HepG2 (cell line): ENCODE data around the gene ZNF544.

Source experiments
- CBX2 ChIP-seq, 2 experiments: fragments of 200-600 bp in 1 of 2; sonication (generic); formaldehyde crosslinking in 1 of 2; IDR thresholded peaks; 2 replicates each; pipeline versions ENCODE4 v1.7.0 to v1.8.1; 2018 to 2022; ENCODE audit warnings: low read depth in 2 of 2, low read length in 1 of 2, mild to moderate bottlenecking in 1 of 2, missing genetic modification reagents in 1 of 2
- EP300 ChIP-seq, 3 experiments: sonication (generic) in 1 of 3; formaldehyde crosslinking in 1 of 3; IDR thresholded peaks; 2 replicates each; pipeline versions ENCODE4 v1.5.1 to v1.6.1; 2011 to 2020; ENCODE audit warnings: low read depth in 2 of 3, low read length in 2 of 3, borderline replicate concordance in 1 of 3, improper control_type of control experiment in 1 of 3, mild to moderate bottlenecking in 1 of 3, missing genetic modification reagents in 1 of 3, moderate library complexity in 1 of 3
- FOXK1 ChIP-seq: sonication (generic); formaldehyde crosslinking; IDR thresholded peaks from 2 replicates; pipeline ENCODE4 v1.4.0; 2020; ENCODE audit warnings: low read depth, missing genetic modification reagents, borderline replicate concordance
- HOXA7 ChIP-seq: sonication (generic); formaldehyde crosslinking; IDR thresholded peaks from 2 replicates; pipeline ENCODE4 v1.8.1; 2022; ENCODE audit warnings: mild to moderate bottlenecking, missing genetic modification reagents, moderate library complexity
- KDM5B ChIP-seq: sonication (generic); formaldehyde crosslinking; IDR thresholded peaks from 2 replicates; pipeline ENCODE4 v1.4.0; 2020; ENCODE audit warnings: missing genetic modification reagents, mild to moderate bottlenecking, borderline replicate concordance
- ZNF124 ChIP-seq: sonication (generic); formaldehyde crosslinking; IDR thresholded peaks from 2 replicates; pipeline ENCODE4 v1.4.0; 2020; ENCODE audit warnings: missing genetic modification reagents
- ZZZ3 ChIP-seq: sonication (generic); formaldehyde crosslinking; IDR thresholded peaks from 2 replicates; pipeline ENCODE4 v1.4.0; 2020; ENCODE audit warnings: missing genetic modification reagents, mild to moderate bottlenecking, borderline replicate concordance
- TF ChIP-seq, protein P1 (sequence below), 2 experiments: IDR thresholded peaks; 2 replicates each; pipeline ENCODE4 v1.6.1; 2011 to 2012; ENCODE audit warnings: low read length in 2 of 2, borderline replicate concordance in 1 of 2, low read depth in 1 of 2, mild to moderate bottlenecking in 1 of 2, moderate library complexity in 1 of 2
- TF ChIP-seq, protein P2 (sequence below): sonication (generic); formaldehyde crosslinking; IDR thresholded peaks from 2 replicates; pipeline ENCODE4 v1.5.0; 2020; ENCODE audit warnings: mild to moderate bottlenecking, missing genetic modification reagents, moderate library complexity
- TF ChIP-seq, protein P3 (sequence below), 2 experiments: sonication (generic) in 1 of 2; formaldehyde crosslinking in 1 of 2; IDR thresholded peaks; 2 replicates each; pipeline versions ENCODE4 v1.4.0 to v1.6.1; 2018 to 2020; ENCODE audit warnings: missing genetic modification reagents in 2 of 2, borderline replicate concordance in 1 of 2, low read depth in 1 of 2, mild to moderate bottlenecking in 1 of 2, missing biosample characterization in 1 of 2

DNA sequence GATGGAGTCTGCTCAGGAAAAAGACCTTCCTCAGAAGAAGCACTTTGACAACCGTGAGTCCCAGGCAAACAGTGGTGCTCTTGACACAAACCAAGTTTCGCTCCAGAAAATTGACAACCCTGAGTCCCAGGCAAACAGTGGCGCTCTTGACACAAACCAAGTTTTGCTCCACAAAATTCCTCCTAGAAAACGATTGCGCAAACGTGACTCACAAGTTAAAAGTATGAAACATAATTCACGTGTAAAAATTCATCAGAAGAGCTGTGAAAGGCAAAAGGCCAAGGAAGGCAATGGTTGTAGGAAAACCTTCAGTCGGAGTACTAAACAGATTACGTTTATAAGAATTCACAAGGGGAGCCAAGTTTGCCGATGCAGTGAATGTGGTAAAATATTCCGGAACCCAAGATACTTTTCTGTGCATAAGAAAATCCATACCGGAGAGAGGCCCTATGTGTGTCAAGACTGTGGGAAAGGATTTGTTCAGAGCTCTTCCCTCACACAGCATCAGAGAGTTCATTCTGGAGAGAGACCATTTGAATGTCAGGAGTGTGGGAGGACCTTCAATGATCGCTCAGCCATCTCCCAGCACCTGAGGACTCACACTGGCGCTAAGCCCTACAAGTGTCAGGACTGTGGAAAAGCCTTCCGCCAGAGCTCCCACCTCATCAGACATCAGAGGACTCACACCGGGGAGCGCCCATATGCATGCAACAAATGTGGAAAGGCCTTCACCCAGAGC lies 16.2 kb upstream of the ZNF544 start:
- TF ChIP-seq ZNF124 (CRISPR knock-in tag) (no peak), HOXA7 (CRISPR knock-in tag) (no peak), FOXK1 (CRISPR knock-in tag) (no peak), CBX2 (IDR thresholded peaks at IDR 0.05; ENCODE audit: low read depth, low read length) (no peak), CBX2 (CRISPR knock-in tag; IDR thresholded peaks at IDR 0.05; ENCODE audit: low read depth) (no peak), ZZZ3 (CRISPR knock-in tag) (no peak), EP300 (IDR thresholded peaks at IDR 0.05; ENCODE audit: low read depth in 2 of 2, low read length in 2 of 2) (no peak), EP300 (CRISPR knock-in tag; IDR thresholded peaks at IDR 0.05; ENCODE audit: borderline replicate concordance) (no peak), KDM5B (CRISPR knock-in tag) (no peak)
- TF ChIP-seq, protein P1, sequence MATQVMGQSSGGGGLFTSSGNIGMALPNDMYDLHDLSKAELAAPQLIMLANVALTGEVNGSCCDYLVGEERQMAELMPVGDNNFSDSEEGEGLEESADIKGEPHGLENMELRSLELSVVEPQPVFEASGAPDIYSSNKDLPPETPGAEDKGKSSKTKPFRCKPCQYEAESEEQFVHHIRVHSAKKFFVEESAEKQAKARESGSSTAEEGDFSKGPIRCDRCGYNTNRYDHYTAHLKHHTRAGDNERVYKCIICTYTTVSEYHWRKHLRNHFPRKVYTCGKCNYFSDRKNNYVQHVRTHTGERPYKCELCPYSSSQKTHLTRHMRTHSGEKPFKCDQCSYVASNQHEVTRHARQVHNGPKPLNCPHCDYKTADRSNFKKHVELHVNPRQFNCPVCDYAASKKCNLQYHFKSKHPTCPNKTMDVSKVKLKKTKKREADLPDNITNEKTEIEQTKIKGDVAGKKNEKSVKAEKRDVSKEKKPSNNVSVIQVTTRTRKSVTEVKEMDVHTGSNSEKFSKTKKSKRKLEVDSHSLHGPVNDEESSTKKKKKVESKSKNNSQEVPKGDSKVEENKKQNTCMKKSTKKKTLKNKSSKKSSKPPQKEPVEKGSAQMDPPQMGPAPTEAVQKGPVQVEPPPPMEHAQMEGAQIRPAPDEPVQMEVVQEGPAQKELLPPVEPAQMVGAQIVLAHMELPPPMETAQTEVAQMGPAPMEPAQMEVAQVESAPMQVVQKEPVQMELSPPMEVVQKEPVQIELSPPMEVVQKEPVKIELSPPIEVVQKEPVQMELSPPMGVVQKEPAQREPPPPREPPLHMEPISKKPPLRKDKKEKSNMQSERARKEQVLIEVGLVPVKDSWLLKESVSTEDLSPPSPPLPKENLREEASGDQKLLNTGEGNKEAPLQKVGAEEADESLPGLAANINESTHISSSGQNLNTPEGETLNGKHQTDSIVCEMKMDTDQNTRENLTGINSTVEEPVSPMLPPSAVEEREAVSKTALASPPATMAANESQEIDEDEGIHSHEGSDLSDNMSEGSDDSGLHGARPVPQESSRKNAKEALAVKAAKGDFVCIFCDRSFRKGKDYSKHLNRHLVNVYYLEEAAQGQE (IDR thresholded peaks at IDR 0.05; ENCODE audit: borderline replicate concordance in 1 of 2, low read depth in 1 of 2, low read length in 2 of 2), result no peak
- TF ChIP-seq, protein P2, sequence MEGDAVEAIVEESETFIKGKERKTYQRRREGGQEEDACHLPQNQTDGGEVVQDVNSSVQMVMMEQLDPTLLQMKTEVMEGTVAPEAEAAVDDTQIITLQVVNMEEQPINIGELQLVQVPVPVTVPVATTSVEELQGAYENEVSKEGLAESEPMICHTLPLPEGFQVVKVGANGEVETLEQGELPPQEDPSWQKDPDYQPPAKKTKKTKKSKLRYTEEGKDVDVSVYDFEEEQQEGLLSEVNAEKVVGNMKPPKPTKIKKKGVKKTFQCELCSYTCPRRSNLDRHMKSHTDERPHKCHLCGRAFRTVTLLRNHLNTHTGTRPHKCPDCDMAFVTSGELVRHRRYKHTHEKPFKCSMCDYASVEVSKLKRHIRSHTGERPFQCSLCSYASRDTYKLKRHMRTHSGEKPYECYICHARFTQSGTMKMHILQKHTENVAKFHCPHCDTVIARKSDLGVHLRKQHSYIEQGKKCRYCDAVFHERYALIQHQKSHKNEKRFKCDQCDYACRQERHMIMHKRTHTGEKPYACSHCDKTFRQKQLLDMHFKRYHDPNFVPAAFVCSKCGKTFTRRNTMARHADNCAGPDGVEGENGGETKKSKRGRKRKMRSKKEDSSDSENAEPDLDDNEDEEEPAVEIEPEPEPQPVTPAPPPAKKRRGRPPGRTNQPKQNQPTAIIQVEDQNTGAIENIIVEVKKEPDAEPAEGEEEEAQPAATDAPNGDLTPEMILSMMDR (CRISPR knock-in tag), result no peak
- TF ChIP-seq, protein P3, sequence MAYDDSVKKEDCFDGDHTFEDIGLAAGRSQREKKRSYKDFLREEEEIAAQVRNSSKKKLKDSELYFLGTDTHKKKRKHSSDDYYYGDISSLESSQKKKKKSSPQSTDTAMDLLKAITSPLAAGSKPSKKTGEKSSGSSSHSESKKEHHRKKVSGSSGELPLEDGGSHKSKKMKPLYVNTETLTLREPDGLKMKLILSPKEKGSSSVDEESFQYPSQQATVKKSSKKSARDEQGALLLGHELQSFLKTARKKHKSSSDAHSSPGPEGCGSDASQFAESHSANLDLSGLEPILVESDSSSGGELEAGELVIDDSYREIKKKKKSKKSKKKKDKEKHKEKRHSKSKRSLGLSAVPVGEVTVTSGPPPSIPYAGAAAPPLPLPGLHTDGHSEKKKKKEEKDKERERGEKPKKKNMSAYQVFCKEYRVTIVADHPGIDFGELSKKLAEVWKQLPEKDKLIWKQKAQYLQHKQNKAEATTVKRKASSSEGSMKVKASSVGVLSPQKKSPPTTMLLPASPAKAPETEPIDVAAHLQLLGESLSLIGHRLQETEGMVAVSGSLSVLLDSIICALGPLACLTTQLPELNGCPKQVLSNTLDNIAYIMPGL (CRISPR knock-in tag; IDR thresholded peaks at IDR 0.05; ENCODE audit: borderline replicate concordance in 1 of 2, low read depth in 1 of 2), result no peak
